Fibroblast of lung (primary cell): ENCODE results near the gene SHISA9. TPM values are rescaled to one million over a fixed set of nuclear protein-coding genes. Genes with fewer than 3 reads are reported as not detected.

Experiments used
- DNase-seq, 2 donors: peaks; one replicate each; pipeline versions ENCODE4 v3.0.0 to v3.0.0-alpha.2; 2010; ENCODE audit warnings: low read depth in 2 of 2
- H2AFZ ChIP-seq: 2 replicates; pipeline ENCODE4 v1.5.1; 2012; ENCODE audit warnings: low read length, control low read depth, inconsistent platforms
- H3K27ac ChIP-seq: 2 replicates; pipeline ENCODE4 v1.5.1; 2011; ENCODE audit warnings: low read length, control low read depth; ENCODE audit not compliant: insufficient read depth
- H3K27me3 ChIP-seq: 2 replicates; pipeline ENCODE4 v1.5.1; 2011; ENCODE audit warnings: mild to moderate bottlenecking, low read length; ENCODE audit not compliant: control insufficient read depth, insufficient read depth
- H3K36me3 ChIP-seq: 2 replicates; pipeline ENCODE4 v1.5.1; 2011; ENCODE audit warnings: low read length; ENCODE audit not compliant: control insufficient read depth, insufficient read depth
- H3K4me1 ChIP-seq: 2 replicates; pipeline ENCODE4 v1.5.1; 2011; ENCODE audit warnings: low read length; ENCODE audit not compliant: control insufficient read depth, insufficient read depth; ENCODE audit errors: extremely low read depth
- H3K4me2 ChIP-seq: 2 replicates; pipeline ENCODE4 v1.5.1; 2011; ENCODE audit warnings: low read length, control low read depth; ENCODE audit not compliant: insufficient read depth; ENCODE audit errors: extremely low read depth
- H3K4me3 ChIP-seq, 4 experiments: fragments of 200-600 bp in 1 of 4; sonication (generic) in 1 of 4; replicated peaks in 1 of 4; 2 replicates each; pipeline ENCODE4 v1.5.1; 2011 to 2016; ENCODE audit warnings: low read length in 4 of 4, low read depth in 3 of 4, mild to moderate bottlenecking in 3 of 4, control low read depth in 2 of 4, inconsistent platforms in 1 of 4, mixed read lengths in 1 of 4; ENCODE audit not compliant: insufficient read depth in 1 of 4; ENCODE audit errors: control extremely low read depth in 1 of 4
- H3K79me2 ChIP-seq: 2 replicates; pipeline ENCODE4 v1.5.1; 2012; ENCODE audit warnings: mild to moderate bottlenecking, low read length, inconsistent platforms; ENCODE audit not compliant: control insufficient read depth, insufficient read depth
- H3K9ac ChIP-seq: 2 replicates; pipeline ENCODE4 v1.5.1; 2011; ENCODE audit warnings: mild to moderate bottlenecking, low read length, control low read depth; ENCODE audit not compliant: insufficient read depth
- H3K9me3 ChIP-seq: 2 replicates; pipeline ENCODE4 v1.5.1; 2012; ENCODE audit warnings: low read depth, low read length; ENCODE audit not compliant: control insufficient read depth, insufficient read depth
- H4K20me1 ChIP-seq: 2 replicates; pipeline ENCODE4 v1.5.1; 2011; ENCODE audit warnings: low read length; ENCODE audit not compliant: control insufficient read depth, insufficient read depth; ENCODE audit errors: extremely low read depth
- EZH2 ChIP-seq: IDR thresholded peaks from 2 replicates; pipeline ENCODE4 v1.5.1; 2012; ENCODE audit warnings: low read length, control low read depth, mild to moderate bottlenecking; ENCODE audit errors: missing control alignments
- polyA plus RNA-seq, 2 donors: library from polyadenylated mRNA; depleted of rRNA in 1 of 2; stranded (reverse) in 1 of 2; unstranded in 1 of 2; fragments of >200 nt; gene quantifications; 2 replicates each; pipeline ENCODE4 v1.2.1, GENCODE V29; 2011 to 2012; ENCODE audit warnings: missing spikeins in 1 of 2
- total RNA-seq: library from RNA; depleted of rRNA; stranded (reverse); fragments of >200 nt; gene quantifications from 2 replicates; pipeline ENCODE4 v1.2.1, GENCODE V29; 2014
- TF ChIP-seq, protein P1 (sequence below), 2 donors: IDR thresholded peaks in 1 of 2; conservative IDR thresholded peaks in 1 of 2; 1 replicate in 1 of 2; 2 replicates in 1 of 2; pipeline ENCODE4 v1.5.1; 2011 to 2012; ENCODE audit warnings: low read length in 2 of 2, control low read depth in 1 of 2, inconsistent platforms in 1 of 2, low read depth in 1 of 2, mild to moderate bottlenecking in 1 of 2

Gene SHISA9
- total and polyA plus RNA-seq, 2 donors (not counting 1 experiment from before 2014, with no cell fraction given): not detected

DNA sequence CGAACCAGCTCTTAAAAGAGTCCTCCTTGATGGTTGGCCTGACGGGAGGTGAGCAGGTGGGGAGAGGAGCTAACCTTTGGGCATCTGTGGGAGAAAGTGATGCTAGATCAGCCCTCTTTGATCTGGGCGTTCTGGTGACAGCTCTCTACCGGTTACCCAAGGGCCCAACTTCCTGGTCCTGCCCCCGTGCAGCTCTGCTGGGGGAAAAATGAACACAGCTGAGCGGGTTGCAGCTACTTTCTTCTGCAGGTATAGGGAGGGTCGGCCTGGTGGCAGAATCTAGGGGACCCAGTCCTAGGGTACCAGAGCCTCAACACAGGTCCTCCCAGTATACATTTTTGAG is 2.9 kb downstream of the SHISA9 start:
- no peak overlapping the region for H3K27ac ChIP-seq
- H3K79me2 ChIP-seq: no peaks in the 10 kb centered on the region
- H3K27me3 ChIP-seq: peaks cover 13% of the 10 kb centered on the region
- no peaks in the 10 kb centered on the region for H3K4me1 ChIP-seq
- H3K9me3 ChIP-seq: no peaks in the 10 kb centered on the region
- no peak overlapping the region for H2AFZ ChIP-seq
- no peaks in the 10 kb centered on the region for H4K20me1 ChIP-seq
- DNase-seq: no peak
- no peak overlapping the region for H3K4me2 ChIP-seq
- TF ChIP-seq, protein P1, sequence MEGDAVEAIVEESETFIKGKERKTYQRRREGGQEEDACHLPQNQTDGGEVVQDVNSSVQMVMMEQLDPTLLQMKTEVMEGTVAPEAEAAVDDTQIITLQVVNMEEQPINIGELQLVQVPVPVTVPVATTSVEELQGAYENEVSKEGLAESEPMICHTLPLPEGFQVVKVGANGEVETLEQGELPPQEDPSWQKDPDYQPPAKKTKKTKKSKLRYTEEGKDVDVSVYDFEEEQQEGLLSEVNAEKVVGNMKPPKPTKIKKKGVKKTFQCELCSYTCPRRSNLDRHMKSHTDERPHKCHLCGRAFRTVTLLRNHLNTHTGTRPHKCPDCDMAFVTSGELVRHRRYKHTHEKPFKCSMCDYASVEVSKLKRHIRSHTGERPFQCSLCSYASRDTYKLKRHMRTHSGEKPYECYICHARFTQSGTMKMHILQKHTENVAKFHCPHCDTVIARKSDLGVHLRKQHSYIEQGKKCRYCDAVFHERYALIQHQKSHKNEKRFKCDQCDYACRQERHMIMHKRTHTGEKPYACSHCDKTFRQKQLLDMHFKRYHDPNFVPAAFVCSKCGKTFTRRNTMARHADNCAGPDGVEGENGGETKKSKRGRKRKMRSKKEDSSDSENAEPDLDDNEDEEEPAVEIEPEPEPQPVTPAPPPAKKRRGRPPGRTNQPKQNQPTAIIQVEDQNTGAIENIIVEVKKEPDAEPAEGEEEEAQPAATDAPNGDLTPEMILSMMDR (conservative IDR thresholded peaks at IDR 0.05 in 1 of 2, IDR thresholded peaks at IDR 0.05 in 1 of 2; ENCODE audit: low read depth in 1 of 2, low read length in 2 of 2): no peak
- TF ChIP-seq EZH2: no peak
- H3K36me3 ChIP-seq: no peaks in the 10 kb centered on the region
- H3K4me3 ChIP-seq: no peak overlapping the region
- no peak overlapping the region for H3K9ac ChIP-seq

DNA sequence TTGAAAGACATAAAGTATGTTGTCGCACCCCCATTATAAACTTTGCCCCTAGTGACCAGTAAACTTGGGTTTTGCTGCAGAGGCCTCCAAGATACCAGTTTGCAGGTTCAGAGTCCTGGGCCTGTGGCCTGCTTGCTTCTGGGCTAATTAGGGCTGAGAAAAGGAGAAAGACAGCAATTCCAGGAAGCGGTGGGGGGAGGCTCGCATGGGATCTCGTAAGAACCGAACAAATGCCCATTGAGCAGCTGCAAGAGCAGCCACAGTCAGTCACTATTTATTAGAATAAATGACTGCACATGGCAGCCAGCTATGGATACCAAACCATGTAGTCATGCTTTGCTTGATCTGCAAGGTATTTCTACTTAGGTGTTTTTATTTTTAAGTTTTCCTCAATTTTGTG is 4.9 kb downstream of the SHISA9 start:
- no peak overlapping the region for H3K9ac ChIP-seq
- TF ChIP-seq, protein P1 (conservative IDR thresholded peaks at IDR 0.05 in 1 of 2, IDR thresholded peaks at IDR 0.05 in 1 of 2; ENCODE audit: low read depth in 1 of 2, low read length in 2 of 2): no peak
- TF ChIP-seq EZH2: no peak

DNA sequence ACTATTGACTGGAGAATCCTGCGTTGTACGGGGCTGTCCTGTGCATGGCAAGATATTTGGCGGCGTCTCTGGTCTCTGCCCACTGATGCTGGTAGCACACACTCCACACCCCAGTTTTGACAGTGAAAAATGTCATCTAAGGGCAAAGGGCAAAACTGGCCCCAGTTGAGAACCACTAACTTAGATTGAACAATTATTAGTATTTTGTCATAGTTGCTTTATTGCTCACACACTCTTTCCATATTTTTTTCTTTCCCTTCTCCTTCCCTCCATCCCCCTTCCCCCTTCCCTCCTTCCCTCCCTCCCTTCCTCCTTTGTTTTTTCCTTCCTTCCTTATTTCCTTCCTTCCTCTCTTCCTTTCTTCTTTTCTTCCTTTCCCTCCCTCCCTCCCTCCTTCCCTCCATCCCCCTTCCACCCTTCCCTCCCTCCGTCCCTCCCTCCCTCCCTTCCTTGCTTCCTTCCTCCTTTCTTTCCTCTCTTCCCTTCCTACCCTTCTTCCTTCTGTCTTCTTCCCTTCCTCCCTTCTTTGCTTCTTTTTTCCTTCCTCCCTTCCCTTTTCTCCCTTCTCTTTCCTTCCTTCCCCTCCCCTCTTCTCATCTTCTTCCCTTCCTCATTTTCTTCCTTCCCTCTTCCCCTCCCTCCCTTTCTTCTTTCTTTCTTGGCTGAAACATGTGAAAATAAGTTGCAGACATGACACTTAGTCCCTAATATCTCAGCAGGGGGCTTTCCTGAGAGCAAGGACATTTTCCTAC is 5.5 kb downstream of the SHISA9 start:
- Histone ChIP-seq H3K27me3 (peaks cover 13% of the 10 kb centered on the region), H2AFZ (no peak overlapping the region), H3K4me2 (no peak overlapping the region), H3K36me3 (no peaks in the 10 kb centered on the region), H3K9ac (no peak overlapping the region), H3K9me3 (no peaks in the 10 kb centered on the region), H3K79me2 (no peaks in the 10 kb centered on the region), H3K27ac (no peak overlapping the region), H4K20me1 (no peaks in the 10 kb centered on the region), H3K4me1 (no peaks in the 10 kb centered on the region), H3K4me3 (no peak overlapping the region)
- no peak for DNase-seq
- TF ChIP-seq EZH2: no peak
- TF ChIP-seq, protein P1 (conservative IDR thresholded peaks at IDR 0.05 in 1 of 2, IDR thresholded peaks at IDR 0.05 in 1 of 2; ENCODE audit: low read depth in 1 of 2, low read length in 2 of 2): no peak

More for the DNA sequence above, 4.9 kb downstream of the SHISA9 start:
- Histone ChIP-seq H3K9me3 (no peaks in the 10 kb centered on the region), H3K36me3 (no peaks in the 10 kb centered on the region), H3K27me3 (peaks cover 13% of the 10 kb centered on the region), H3K79me2 (no peaks in the 10 kb centered on the region), H4K20me1 (no peaks in the 10 kb centered on the region), H2AFZ (no peak overlapping the region), H3K4me3 (no peak overlapping the region), H3K4me1 (no peaks in the 10 kb centered on the region), H3K4me2 (no peak overlapping the region), H3K27ac (no peak overlapping the region)
- no peak for DNase-seq
